HG03571 (cell line): ENCODE data around the gene PORCN.

Source experiments
- ATAC-seq: cut with Tn5 transposase; IDR thresholded peaks from one replicate; pipeline ENCODE4 v1.9.1; 2021; ENCODE audit not compliant: unreplicated experiment

Gene PORCN

GRCh38 chrX:48475774-48476577, 32.8 kb upstream of the PORCN start, which contains the start of gene FTSJ1:
FTSJ1 (plus strand) TSS chrX:48476199; CDS start chrX:48478048, 1,849 bp downstream.
- ATAC-seq = peak; percentile 78

DNA sequence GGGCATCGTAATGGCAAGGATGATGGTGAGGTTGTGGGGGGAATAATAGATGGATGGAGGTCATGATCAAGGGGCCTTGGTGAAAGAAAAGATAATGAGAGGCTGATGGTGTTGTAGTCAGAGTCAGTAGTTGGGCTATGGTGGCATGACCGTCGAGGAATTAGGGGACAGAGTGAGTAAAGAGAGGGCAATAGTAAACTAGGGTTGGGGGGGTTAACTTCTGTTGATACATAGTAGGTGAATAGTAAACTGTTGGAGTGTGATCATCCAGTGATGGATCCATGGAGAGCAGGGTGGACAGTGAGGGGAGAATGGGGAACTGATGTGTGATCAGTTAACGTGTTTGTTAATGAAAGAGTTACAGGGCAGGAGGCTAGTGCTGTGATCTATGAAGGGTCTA, 31.9 kb upstream of the PORCN start:
- no peak for ATAC-seq

DNA sequence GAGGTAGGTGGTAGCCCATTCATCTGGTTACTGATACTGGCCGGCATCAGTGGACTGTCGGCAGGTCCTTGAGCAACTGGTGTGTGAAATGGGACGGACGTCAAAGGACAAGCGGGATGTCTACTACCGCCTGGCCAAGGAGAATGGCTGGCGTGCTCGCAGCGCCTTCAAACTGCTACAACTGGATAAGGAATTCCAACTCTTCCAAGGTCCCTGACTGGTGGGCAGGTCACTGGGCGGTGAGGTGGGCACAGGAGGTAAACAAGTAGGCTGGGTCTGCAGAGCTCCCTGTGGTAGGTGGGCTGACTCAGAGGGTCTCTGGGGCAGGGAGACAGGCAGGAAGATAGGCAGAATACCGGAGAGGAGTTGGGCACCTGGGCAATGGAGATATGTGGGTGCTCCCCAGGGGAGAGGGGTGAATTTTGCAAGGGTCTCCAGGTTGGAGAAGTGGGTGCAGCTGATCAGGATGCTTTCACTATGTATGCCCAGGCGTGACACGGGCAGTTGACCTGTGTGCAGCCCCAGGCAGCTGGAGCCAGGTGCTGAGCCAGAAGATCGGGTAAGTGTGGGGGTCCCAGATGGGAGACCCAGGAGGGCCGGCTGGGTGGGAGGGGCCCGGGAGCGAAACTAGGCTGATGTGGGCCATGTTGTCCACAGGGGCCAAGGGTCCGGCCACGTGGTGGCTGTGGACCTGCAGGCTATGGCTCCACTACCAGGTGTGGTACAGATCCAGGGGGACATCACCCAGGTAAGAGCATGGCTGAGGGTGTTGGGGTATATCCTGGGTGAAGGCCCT, 30.6 kb upstream of the PORCN start:
- ATAC-seq = no peak

DNA sequence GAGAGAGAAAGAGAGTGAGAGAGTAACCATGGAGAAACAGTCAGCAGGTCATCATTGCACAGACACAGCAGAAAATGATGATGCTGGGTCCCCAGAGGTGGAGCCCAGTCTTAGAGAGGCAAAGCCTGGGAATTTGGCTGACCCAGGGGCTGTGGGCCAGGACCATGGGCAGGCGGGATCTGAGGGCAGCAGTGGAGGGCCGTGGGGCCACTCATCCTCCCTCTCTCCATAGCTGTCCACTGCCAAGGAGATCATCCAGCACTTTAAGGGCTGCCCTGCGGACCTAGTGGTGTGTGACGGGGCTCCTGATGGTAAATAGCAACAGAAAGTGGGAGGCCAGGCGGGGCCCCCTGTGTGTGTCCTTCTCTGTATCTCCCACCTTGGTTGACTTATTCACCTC, 30.0 kb upstream of the PORCN start:
- no peak for ATAC-seq

GRCh38 chrX:48480142-48480541, 28.6 kb upstream of the PORCN start:
- ATAC-seq = no peak

GRCh38 chrX:48480583-48480982, 28.2 kb upstream of the PORCN start:
- ATAC-seq = no peak

DNA sequence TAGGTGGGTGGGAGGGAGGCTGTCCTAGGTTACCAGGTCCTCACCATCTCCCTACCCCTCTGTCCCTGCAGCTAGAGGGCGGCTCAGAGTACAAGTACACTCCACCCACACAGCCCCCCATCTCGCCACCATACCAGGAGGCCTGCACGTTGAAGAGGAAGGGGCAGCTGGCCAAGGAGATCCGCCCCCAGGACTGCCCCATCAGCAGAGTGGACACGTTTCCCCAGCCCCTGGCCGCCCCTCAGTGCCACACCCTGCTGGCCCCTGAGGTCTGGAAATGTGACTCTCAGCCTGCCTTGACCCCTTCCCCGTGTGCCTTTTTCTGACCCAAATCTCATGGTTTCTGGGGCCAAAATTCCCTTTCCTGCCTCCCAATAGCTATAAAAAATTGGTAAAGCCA, 26.3 kb upstream of the PORCN start:
- ATAC-seq = no peak

DNA sequence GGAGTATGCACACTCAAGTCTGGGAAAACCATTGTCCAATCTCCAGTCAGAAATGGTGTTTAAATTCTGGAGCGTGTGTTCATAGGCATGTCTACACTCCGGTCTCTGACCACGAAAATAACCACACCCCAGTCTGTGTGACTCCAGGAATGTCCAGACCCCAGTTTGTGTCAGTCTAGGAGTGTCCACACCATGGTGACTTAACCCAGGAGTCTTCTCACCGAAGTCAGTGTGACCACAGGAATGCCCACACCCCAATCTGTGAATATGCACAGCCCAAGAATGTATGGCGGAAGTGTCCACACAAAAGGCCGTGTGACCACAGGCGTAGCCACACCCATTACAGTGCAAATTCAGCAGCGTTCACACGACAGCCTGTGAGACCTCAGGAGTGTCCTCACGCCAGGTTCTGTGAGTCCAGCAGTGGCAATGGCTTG, 21.4 kb upstream of the PORCN start:
- ATAC-seq = no peak

GRCh38 chrX:48488034-48488433, 20.8 kb upstream of the PORCN start:
- ATAC-seq = no peak

DNA sequence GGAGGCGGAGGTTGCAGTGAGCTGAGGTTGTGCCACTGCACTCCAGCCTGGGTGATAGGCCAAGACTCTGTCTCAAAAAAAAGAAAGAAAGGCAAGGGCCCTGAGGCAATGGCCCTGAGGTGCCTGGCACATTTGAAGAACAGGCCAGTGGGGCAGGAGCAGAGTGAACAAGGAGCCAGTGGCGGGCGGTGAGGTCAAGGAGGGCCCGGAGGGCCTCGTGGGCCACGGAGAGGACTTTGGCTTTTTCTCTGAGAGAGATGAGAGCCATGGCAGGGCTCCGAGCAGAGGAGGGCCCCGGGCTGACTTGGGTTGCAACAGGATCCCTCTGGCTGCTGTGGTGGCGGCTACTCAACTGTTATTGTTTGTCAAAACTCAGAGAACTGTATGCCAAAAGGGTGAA, 19.5 kb upstream of the PORCN start:
- ATAC-seq = no peak

- ATAC-seq = no peak
Observed at GRCh38 chrX:48489892-48490291, 18.9 kb upstream of the PORCN start.

- no peak for ATAC-seq
Observed at GRCh38 chrX:48490661-48491060, 18.1 kb upstream of the PORCN start.

DNA sequence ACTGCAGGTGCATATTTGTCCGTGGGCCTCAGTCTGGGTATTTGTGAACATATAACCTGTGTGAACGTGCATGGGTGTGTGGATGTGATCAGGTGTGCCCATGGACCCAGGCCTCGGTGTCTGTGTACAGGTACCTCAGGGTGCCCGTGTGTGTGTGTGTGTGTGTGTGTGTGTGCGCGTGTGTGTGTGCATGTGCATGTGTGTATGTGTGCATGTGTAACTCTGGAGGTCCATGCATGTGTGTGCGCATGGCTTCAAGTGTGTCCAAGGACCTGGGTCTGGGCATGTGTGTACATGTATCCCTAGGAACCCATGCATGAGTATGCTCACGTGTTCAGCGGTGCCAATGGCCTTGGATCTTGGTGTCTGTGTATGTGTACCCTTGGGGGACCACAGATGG, 17.0 kb upstream of the PORCN start:
- ATAC-seq = no peak

- ATAC-seq = no peak
Observed at GRCh38 chrX:48492293-48492910, 16.4 kb upstream of the PORCN start.

GRCh38 chrX:48493890-48494364, 14.9 kb upstream of the PORCN start:
- ATAC-seq = no peak

DNA sequence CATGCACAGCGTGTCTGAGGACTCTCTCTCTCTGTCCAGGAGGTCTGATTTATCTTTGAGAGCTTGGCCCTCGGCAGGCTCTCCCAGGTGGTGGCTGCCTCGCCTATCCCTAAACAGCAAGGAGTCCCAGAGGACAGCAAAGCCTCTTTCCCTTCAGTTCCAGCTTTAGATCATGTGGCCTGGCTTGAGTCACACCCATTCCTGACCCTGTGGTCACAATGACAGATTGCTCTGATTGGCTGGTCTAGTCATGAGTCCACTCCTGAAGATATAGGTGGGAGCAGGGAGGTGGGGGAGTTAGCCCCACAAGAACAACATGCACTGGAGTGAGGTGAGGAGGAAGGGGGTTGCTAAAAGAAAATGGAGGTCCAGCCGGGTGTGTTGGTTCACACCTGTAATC, 12.1 kb upstream of the PORCN start:
- no peak for ATAC-seq

GRCh38 chrX:48497871-48498270, 10.9 kb upstream of the PORCN start:
- no peak for ATAC-seq

- no peak for ATAC-seq
Observed at GRCh38 chrX:48498374-48498809, 10.4 kb upstream of the PORCN start.

GRCh38 chrX:48504261-48504660, 4.5 kb upstream of the PORCN start:
- no peak for ATAC-seq

GRCh38 chrX:48505481-48505880, 3.3 kb upstream of the PORCN start:
- ATAC-seq = no peak

DNA sequence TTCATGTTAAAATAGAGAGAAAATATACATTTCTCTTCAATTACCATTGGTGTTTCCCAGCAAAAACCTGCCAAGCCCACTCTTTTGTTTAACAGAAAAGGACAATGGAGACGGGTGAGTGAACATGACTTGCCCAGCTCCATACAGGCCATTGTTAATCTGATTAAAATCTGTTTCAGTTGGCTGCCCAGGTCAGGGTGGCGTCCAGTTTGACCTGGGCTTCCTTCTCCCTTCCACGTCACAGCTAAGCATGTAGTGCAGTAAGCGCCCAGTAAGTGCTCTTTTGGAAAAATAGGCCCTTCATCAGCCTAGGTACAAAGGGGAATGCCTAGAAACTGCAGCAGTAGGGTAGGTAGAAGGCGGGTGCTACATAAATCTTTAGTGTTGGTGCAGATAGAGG, 1.5 kb upstream of the PORCN start:
- ATAC-seq = no peak

GRCh38 chrX:48509245-48509590, 426 bp downstream of the PORCN start:
- peak; percentile 21 for ATAC-seq
